SU-DHL-6 (cell line): ENCODE data around the gene ADAMTS12.

Experiments
- H2AFZ ChIP-seq: fragments of 200-600 bp; sonication (generic); 2 replicates; pipeline ENCODE4 v1.6.1; 2014; ENCODE audit warnings: low read depth, mild to moderate bottlenecking, moderate library complexity, mixed read lengths, antibody characterized with exemption, low read length; ENCODE audit not compliant: severe bottlenecking
- H3F3A ChIP-seq: fragments of 200-600 bp; shearing (Covaris generic); 2 replicates; pipeline ENCODE4 v1.6.0; 2016; ENCODE audit warnings: antibody characterized with exemption, mild to moderate bottlenecking; ENCODE audit not compliant: insufficient read depth
- H3K27ac ChIP-seq: fragments of 200-600 bp; sonication (generic); 2 replicates; pipeline ENCODE4 v1.5.1; 2016; ENCODE audit warnings: low read depth, mild to moderate bottlenecking, low read length, moderate library complexity, mixed read lengths
- H3K27me3 ChIP-seq: fragments of 200-600 bp; sonication (generic), shearing (Covaris generic); 2 replicates; pipeline ENCODE4 v1.6.0; 2014; ENCODE audit warnings: mild to moderate bottlenecking, low read length
- H3K36me3 ChIP-seq: fragments of 200-600 bp; sonication (generic); 2 replicates; pipeline ENCODE4 v1.6.1; 2014; ENCODE audit warnings: mild to moderate bottlenecking, low read length, mixed read lengths
- H3K4me2 ChIP-seq: fragments of 300-600, 200-600 bp; shearing (Covaris generic), sonication (generic); 2 replicates; pipeline ENCODE4 v1.6.0; 2014; ENCODE audit warnings: low read length, low read depth, mild to moderate bottlenecking; ENCODE audit not compliant: poor library complexity, severe bottlenecking
- H3K4me3 ChIP-seq: fragments of 200-600 bp; sonication (generic); 2 replicates; pipeline ENCODE4 v1.5.1; 2014; ENCODE audit warnings: antibody characterized with exemption, low read length, mild to moderate bottlenecking, mixed read lengths; ENCODE audit not compliant: insufficient read depth, poor library complexity, severe bottlenecking
- H3K79me2 ChIP-seq: fragments of 200-600 bp; sonication (generic); 2 replicates; pipeline ENCODE4 v1.6.1; 2014; ENCODE audit warnings: mild to moderate bottlenecking, low read length, moderate library complexity; ENCODE audit not compliant: insufficient read depth
- H3K9ac ChIP-seq: fragments of 200-600 bp; sonication (generic); 2 replicates; pipeline ENCODE4 v1.7.0; 2014; ENCODE audit warnings: mild to moderate bottlenecking, low read length
- H3K9me2 ChIP-seq: fragments of 200-600 bp; sonication (generic); replicated peaks from 2 replicates; pipeline ENCODE4 v1.6.1; 2014; ENCODE audit warnings: low read length; ENCODE audit not compliant: insufficient read depth
- H3K9me3 ChIP-seq: fragments of 200-600 bp; sonication (generic); 2 replicates; pipeline ENCODE4 v1.6.1; 2014; ENCODE audit warnings: low read length, mixed read lengths; ENCODE audit not compliant: insufficient read depth
- H4K20me1 ChIP-seq: fragments of 200-600 bp; sonication (generic); 2 replicates; pipeline ENCODE4 v1.6.1; 2014; ENCODE audit warnings: low read depth, mild to moderate bottlenecking, antibody characterized with exemption, low read length, moderate library complexity, mixed read lengths
- EZH2phosphoT487 ChIP-seq: fragments of 200-600 bp; sonication (generic), shearing (Covaris generic); conservative IDR thresholded peaks from 2 replicates; pipeline ENCODE4 v1.6.1; 2018; ENCODE audit warnings: mild to moderate bottlenecking, antibody characterized with exemption, low read length, moderate library complexity, mixed read lengths
- TF ChIP-seq, protein P1 (sequence below): fragments of 200-600 bp; sonication (generic); IDR thresholded peaks from one replicate; pipeline ENCODE4 v1.5.1; 2017; ENCODE audit warnings: antibody characterized with exemption, mild to moderate bottlenecking, low read length, moderate library complexity; ENCODE audit not compliant: insufficient read depth, poor library complexity, severe bottlenecking

Gene ADAMTS12

DNA sequence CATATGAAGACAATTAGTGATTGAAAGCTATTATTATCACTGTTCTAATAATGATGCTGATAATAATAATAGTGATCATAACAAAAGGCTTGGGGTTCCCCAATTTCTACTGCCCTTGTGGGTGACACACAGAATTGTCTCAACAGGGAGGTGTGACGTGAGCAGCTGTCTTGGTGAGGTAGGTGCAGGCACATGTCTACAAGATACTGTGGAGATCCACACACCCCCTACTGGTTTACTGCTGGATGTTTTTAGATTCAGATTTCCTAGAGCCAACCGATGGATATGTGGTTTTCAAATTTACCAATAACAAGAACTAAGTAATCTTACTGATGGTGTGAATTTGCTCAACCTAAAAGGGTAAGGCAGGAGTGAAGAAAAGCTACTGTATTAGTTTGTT lies 312.0 kb downstream of the ADAMTS12 start:
- Histone ChIP-seq H3K36me3 (no peaks in the 10 kb centered on the region), H3K4me3 (no peak overlapping the region)

GRCh38 chr5:33579152-33579551 lies 312.6 kb downstream of the ADAMTS12 start:
- Histone ChIP-seq H3K4me3 (no peak overlapping the region), H3F3A (no peaks in the 10 kb centered on the region), H3K27ac (no peak overlapping the region), H3K9ac (no peak overlapping the region), H4K20me1 (no peaks in the 10 kb centered on the region), H3K9me3 (no peaks in the 10 kb centered on the region), H3K9me2 (no peaks in the 10 kb centered on the region), H3K4me2 (no peak overlapping the region), H3K27me3 (no peaks in the 10 kb centered on the region), H3K79me2 (no peaks in the 10 kb centered on the region), H3K36me3 (no peaks in the 10 kb centered on the region), H2AFZ (no peak overlapping the region)
- TF ChIP-seq EZH2phosphoT487 = no peak
- TF ChIP-seq, protein P1, sequence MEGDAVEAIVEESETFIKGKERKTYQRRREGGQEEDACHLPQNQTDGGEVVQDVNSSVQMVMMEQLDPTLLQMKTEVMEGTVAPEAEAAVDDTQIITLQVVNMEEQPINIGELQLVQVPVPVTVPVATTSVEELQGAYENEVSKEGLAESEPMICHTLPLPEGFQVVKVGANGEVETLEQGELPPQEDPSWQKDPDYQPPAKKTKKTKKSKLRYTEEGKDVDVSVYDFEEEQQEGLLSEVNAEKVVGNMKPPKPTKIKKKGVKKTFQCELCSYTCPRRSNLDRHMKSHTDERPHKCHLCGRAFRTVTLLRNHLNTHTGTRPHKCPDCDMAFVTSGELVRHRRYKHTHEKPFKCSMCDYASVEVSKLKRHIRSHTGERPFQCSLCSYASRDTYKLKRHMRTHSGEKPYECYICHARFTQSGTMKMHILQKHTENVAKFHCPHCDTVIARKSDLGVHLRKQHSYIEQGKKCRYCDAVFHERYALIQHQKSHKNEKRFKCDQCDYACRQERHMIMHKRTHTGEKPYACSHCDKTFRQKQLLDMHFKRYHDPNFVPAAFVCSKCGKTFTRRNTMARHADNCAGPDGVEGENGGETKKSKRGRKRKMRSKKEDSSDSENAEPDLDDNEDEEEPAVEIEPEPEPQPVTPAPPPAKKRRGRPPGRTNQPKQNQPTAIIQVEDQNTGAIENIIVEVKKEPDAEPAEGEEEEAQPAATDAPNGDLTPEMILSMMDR = no peak

More for the DNA sequence above, 312.0 kb downstream of the ADAMTS12 start:
- no peak overlapping the region for H3K9ac ChIP-seq
- TF ChIP-seq EZH2phosphoT487 = no peak
- TF ChIP-seq, protein P1 = no peak
- H4K20me1 ChIP-seq = no peaks in the 10 kb centered on the region
- no peaks in the 10 kb centered on the region for H3K9me3 ChIP-seq
- no peaks in the 10 kb centered on the region for H3K79me2 ChIP-seq
- H3F3A ChIP-seq = no peaks in the 10 kb centered on the region
- no peak overlapping the region for H2AFZ ChIP-seq
- no peak overlapping the region for H3K4me2 ChIP-seq
- no peaks in the 10 kb centered on the region for H3K27me3 ChIP-seq
- H3K27ac ChIP-seq = no peak overlapping the region
- H3K9me2 ChIP-seq = no peaks in the 10 kb centered on the region

GRCh38 chr5:33576726-33577590 lies 314.8 kb downstream of the ADAMTS12 start:
- Histone ChIP-seq H2AFZ (no peak overlapping the region), H3K27ac (no peak overlapping the region), H3K4me3 (no peak overlapping the region), H3K36me3 (no peaks in the 10 kb centered on the region), H3K9me2 (no peaks in the 10 kb centered on the region), H3K27me3 (no peaks in the 10 kb centered on the region), H3K79me2 (no peaks in the 10 kb centered on the region), H3K9ac (no peak overlapping the region), H4K20me1 (no peaks in the 10 kb centered on the region), H3K9me3 (no peaks in the 10 kb centered on the region), H3F3A (no peaks in the 10 kb centered on the region), H3K4me2 (no peak overlapping the region)
- TF ChIP-seq EZH2phosphoT487 = no peak
- TF ChIP-seq, protein P1 = no peak
